K562 (cell line): Measurements from ENCODE around the gene DBF4B. TPM values are rescaled to one million over a fixed set of nuclear protein-coding genes. Genes with fewer than 3 reads are reported as not detected.

Source experiments
- ATAC-seq: fragments of 200-7000 bp; cut with Tn5 transposase; 3 replicates; pipeline ENCODE4 v1.9.1; 2020; ENCODE audit warnings: moderate library complexity
- BruUV-seq: library from RNA; stranded (reverse); fragments of 400-500 nt; replicated peaks from 2 replicates; lab custom pipeline; 2021; lab: Mats Ljungman, UMichigan
- CTCF ChIA-PET: fragments of 300-600 bp; formaldehyde crosslinking; extraction: SDS; loops from one replicate; lab custom pipeline; 2021; ENCODE audit warnings: low intra/inter-chr PET ratio; lab: Yijun Ruan, JAX
- POLR2A ChIA-PET: fragments of 300-600, 350-650 bp; sonication (Branson Sonifier 250); formaldehyde crosslinking; extraction: SDS; loops from one replicate; lab custom pipeline; 2021; ENCODE audit warnings: antibody characterized with exemption, inconsistent platforms; lab: Yijun Ruan, JAX
- DNase-seq, 4 experiments: peaks; one replicate each; pipeline versions ENCODE4 v3.0.0 to v3.0.0-alpha.2; 2011 to 2018; ENCODE audit warnings: low spot score in 3 of 4, mixed read lengths in 3 of 4; ENCODE audit errors: extremely low read depth in 1 of 4
- FAIRE-seq: peaks from 2 replicates; lab custom pipeline; 2011; peaks lifted over from hg19 to GRCh38; lab: Jason Lieb, UNC
- H2AFZ ChIP-seq: 2 replicates; pipeline ENCODE4 v1.6.0; 2011; ENCODE audit warnings: low read depth, low read length, control low read depth, inconsistent platforms
- H3K27ac ChIP-seq: fragments of 200-600 bp; 3 replicates; pipeline ENCODE4 v1.8.0; 2011; ENCODE audit warnings: low read depth, mild to moderate bottlenecking, control low read depth, inconsistent platforms, low read length, moderate library complexity, mixed read lengths; ENCODE audit errors: extremely low read depth
- H3K27me3 ChIP-seq, 2 experiments: fragments of 300-600 bp in 1 of 2; 2 replicates in 1 of 2; 3 replicates in 1 of 2; pipeline versions ENCODE4 v1.6.0 to v1.8.0; 2011; ENCODE audit warnings: inconsistent platforms in 2 of 2, low read length in 2 of 2, mild to moderate bottlenecking in 1 of 2, mixed read lengths in 1 of 2, moderate library complexity in 1 of 2; ENCODE audit not compliant: control insufficient read depth in 2 of 2, insufficient read depth in 2 of 2
- H3K36me3 ChIP-seq: fragments of 300-600 bp; 3 replicates; pipeline ENCODE4 v1.8.0; 2011; ENCODE audit warnings: mild to moderate bottlenecking, low read length, inconsistent platforms; ENCODE audit not compliant: control insufficient read depth, insufficient read depth
- H3K4me1 ChIP-seq, 2 experiments: fragments of 200-600 bp in 1 of 2; replicated peaks in 1 of 2; 2 replicates in 1 of 2; 3 replicates in 1 of 2; pipeline versions ENCODE4 v1.5.1 to v1.8.0; 2011; ENCODE audit warnings: inconsistent platforms in 2 of 2, low read length in 2 of 2, mild to moderate bottlenecking in 1 of 2, mixed read lengths in 1 of 2, moderate library complexity in 1 of 2; ENCODE audit not compliant: control insufficient read depth in 2 of 2, insufficient read depth in 2 of 2
- H3K4me2 ChIP-seq: 2 replicates; pipeline ENCODE4 v1.6.1; 2011; ENCODE audit warnings: low read length, control low read depth, inconsistent platforms, mixed read lengths; ENCODE audit not compliant: insufficient read depth
- H3K4me3 ChIP-seq: fragments of 200-600 bp; sonication (generic), shearing (Covaris generic); 2 replicates; pipeline ENCODE4 v1.5.1; 2016; ENCODE audit warnings: control low read depth, inconsistent platforms
- H3K79me2 ChIP-seq: fragments of 200-600 bp; 3 replicates; pipeline ENCODE4 v1.8.0; 2011; ENCODE audit warnings: low read length, inconsistent platforms; ENCODE audit not compliant: control insufficient read depth, insufficient read depth
- H3K9ac ChIP-seq, 2 experiments: 2 replicates each; pipeline versions ENCODE4 v1.6.0 to v1.6.1; 2011; ENCODE audit warnings: low read depth in 2 of 2, low read length in 2 of 2, control low read depth in 1 of 2, inconsistent platforms in 1 of 2, mild to moderate bottlenecking in 1 of 2, mixed read lengths in 1 of 2; ENCODE audit not compliant: insufficient read depth in 1 of 2
- H3K9me1 ChIP-seq: one replicate; pipeline ENCODE4 v1.6.0; 2011; ENCODE audit warnings: inconsistent platforms, mild to moderate bottlenecking, low read length, moderate library complexity; ENCODE audit not compliant: control insufficient read depth, insufficient read depth
- H3K9me3 ChIP-seq: replicated peaks from 2 replicates; pipeline ENCODE4 v1.5.1; 2011; ENCODE audit warnings: low read depth, low read length, inconsistent platforms; ENCODE audit not compliant: control insufficient read depth, insufficient read depth
- H4K20me1 ChIP-seq: replicated peaks from 2 replicates; pipeline ENCODE4 v1.6.1; 2011; ENCODE audit warnings: low read length, inconsistent platforms, mixed read lengths; ENCODE audit not compliant: control insufficient read depth, insufficient read depth
- ATF3 ChIP-seq, 2 experiments: fragments of 450-650 bp in 1 of 2; sonication (generic) in 1 of 2; formaldehyde crosslinking in 1 of 2; IDR thresholded peaks in 1 of 2; conservative IDR thresholded peaks in 1 of 2; 2 replicates each; pipeline versions ENCODE4 v1.6.1 to v1.8.1; 2016 to 2023; ENCODE audit warnings: mild to moderate bottlenecking in 2 of 2, moderate library complexity in 2 of 2, inconsistent platforms in 1 of 2, missing genetic modification reagents in 1 of 2
- EGR1 ChIP-seq: fragments of 450-650 bp; conservative IDR thresholded peaks from 2 replicates; pipeline ENCODE4 v1.6.1; 2017; ENCODE audit warnings: mild to moderate bottlenecking
- ETS1 ChIP-seq: conservative IDR thresholded peaks from 2 replicates; pipeline ENCODE4 v1.6.1; 2011; ENCODE audit warnings: low read depth, mild to moderate bottlenecking, low read length; ENCODE audit not compliant: control insufficient read depth
- FIP1L1 ChIP-seq: fragments of 200-400 bp; formaldehyde crosslinking; IDR thresholded peaks from 2 replicates; pipeline ENCODE4 v1.6.1; 2018; ENCODE audit warnings: mild to moderate bottlenecking, low read depth, low read length; ENCODE audit not compliant: poor library complexity, severe bottlenecking
- FOXM1 ChIP-seq, 2 experiments: fragments of 450-650 bp in 1 of 2; sonication (generic) in 1 of 2; formaldehyde crosslinking in 1 of 2; IDR thresholded peaks; 2 replicates each; pipeline versions ENCODE4 v1.6.1 to v1.9.0; 2017 to 2022; ENCODE audit warnings: low read depth in 2 of 2, mild to moderate bottlenecking in 2 of 2, missing genetic modification reagents in 1 of 2, moderate library complexity in 1 of 2
- HDAC6 ChIP-seq: IDR thresholded peaks from 2 replicates; pipeline ENCODE4 v1.6.1; 2012; ENCODE audit warnings: low read depth, mild to moderate bottlenecking, control low read depth, inconsistent platforms, low read length, moderate library complexity
- HINFP ChIP-seq: fragments of 450-650 bp; conservative IDR thresholded peaks from 2 replicates; pipeline ENCODE4 v1.6.1; 2016; ENCODE audit warnings: missing genetic modification characterization, low read depth, mild to moderate bottlenecking, control low read depth, missing compliant biosample characterization
- NELFE ChIP-seq: IDR thresholded peaks from 2 replicates; pipeline ENCODE4 v1.6.1; 2011; ENCODE audit warnings: mild to moderate bottlenecking; ENCODE audit not compliant: insufficient read depth, insufficient read length
- PRDM10 ChIP-seq: fragments of 450-650 bp; IDR thresholded peaks from 2 replicates; pipeline ENCODE4 v1.6.1; 2018; ENCODE audit not compliant: partially characterized antibody
- ZBTB5 ChIP-seq: fragments of 450-650 bp; IDR thresholded peaks from 2 replicates; pipeline ENCODE4 v1.6.1; 2017; ENCODE audit warnings: antibody characterized with exemption
- ZNF311 ChIP-seq: fragments of 250-450 bp; sonication (Bioruptor Pico); IDR thresholded peaks from 2 replicates; pipeline ENCODE4 v1.4.0; 2020; ENCODE audit warnings: mild to moderate bottlenecking, moderate library complexity
- WGBS: fragments of 100-300 bp; shearing (Covaris generic); methylation state at CpG from one replicate; pipeline ENCODE4 v1.1.6; 2016; ENCODE audit warnings: low coverage, mixed read lengths; ENCODE audit not compliant: insufficient coverage; ENCODE audit errors: missing lambda C conversion rate; 5-methylcytosine and 5-hydroxymethylcytosine counted together
- in situ Hi-C: fragments of 300-500 bp; cut with MboI; formaldehyde crosslinking; loops from 4 replicates; pipeline ENCODE4 v1.15.0; 2018; ENCODE audit warnings: inconsistent platforms, mixed read lengths
- intact Hi-C: fragments of 100-400 bp; cut with micrococcal nuclease; formaldehyde crosslinking; loops from 2 replicates; pipeline ENCODE4 v1.14.2; 2022
- polyA plus RNA-seq, 8 experiments: library from polyadenylated mRNA; depleted of rRNA in 4 of 8; stranded (reverse) in 5 of 8; unstranded in 3 of 8; fragments of >200 nt; fragmentation: Nextera tagmentation in 2 of 8; fragmentation: Illumina TruSeq in 1 of 8; extraction: Ambion mirVana in 2 of 8; extraction: Trizol in 1 of 8; gene quantifications; 2 replicates each; pipeline versions ENCODE4 v1.2.1 to v1.2.3, GENCODE V29; 2011 to 2014; ENCODE audit warnings: inconsistent platforms in 1 of 8, missing spikeins in 1 of 8
- total RNA-seq, 7 experiments: library from RNA; depleted of rRNA in 6 of 7; stranded (reverse); fragments of >200 nt in 6 of 7; fragmentation: Illumina TruSeq in 2 of 7; extraction: Trizol in 2 of 7; gene quantifications; 2 replicates each; pipeline versions ENCODE4 v1.2.1 to v1.2.3, GENCODE V29; 2011 to 2021; ENCODE audit warnings: low replicate concordance in 1 of 7

DBF4B gene
- total and polyA plus RNA-seq, 9 of the 15 experiments (the other 6 are each of a cell fraction or from before 2014, with no cell fraction given) = 2.5 to 26.9 (median 14.6) TPM

GRCh38 chr17:44788139-44788538, 79.7 kb downstream of the DBF4B start:
- Histone ChIP-seq H3K36me3 (no peaks in the 10 kb centered on the region), H3K9me3 (no peaks in the 10 kb centered on the region), H3K27me3 (peaks cover 21 to 38% of the 10 kb centered on the region in 2 experiments; a peak in 4 of 5 replicates), H3K79me2 (no peaks in the 10 kb centered on the region), H3K4me3 (no peak overlapping the region), H3K9ac (no peak overlapping the region), H3K4me2 (no peak overlapping the region), H3K27ac (no peak overlapping the region), H3K9me1 (no peaks in the 10 kb centered on the region), H3K4me1 (peaks cover 0 to 5% of the 10 kb centered on the region in 2 experiments; a peak in 2 of 5 replicates), H4K20me1 (no peaks in the 10 kb centered on the region), H2AFZ (no peak overlapping the region)
- ATAC-seq (no peak), FAIRE-seq (no peak), DNase-seq (no peak)
- in situ Hi-C loops (no loop called here), intact Hi-C loops (no loop called here)
- 2% methylated on average over 7 of the region's 7 CpGs for WGBS
- ChIA-PET CTCF (no interaction called here), POLR2A (interaction anchor here (1.5 kb wide), 1 partner anchor 17 kb away, joined by 5 read pairs; no protein-coding TSS in a partner anchor)
- BruUV-seq = no TSS peak
- TF ChIP-seq HDAC6 (no peak), NELFE (no peak), EGR1 (no peak), HINFP (tag) (no peak), FIP1L1 (no peak), ETS1 (no peak), FOXM1 (IDR thresholded peaks at IDR 0.05; ENCODE audit: low read depth) (no peak), FOXM1 (CRISPR knock-in tag; IDR thresholded peaks at IDR 0.05; ENCODE audit: low read depth) (no peak), ATF3 (IDR thresholded peaks at IDR 0.05) (no peak), ATF3 (CRISPR knock-in tag; conservative IDR thresholded peaks at IDR 0.05) (no peak), ZBTB5 (no peak), PRDM10 (no peak), ZNF311 (CRISPR knock-in tag) (no peak)
